ENCODE data around the gene COPS8.

GRCh38 chr2:237129625-237130263 lies 44.1 kb downstream of the COPS8 start:
- TF ChIP-seq CTCF (conservative IDR thresholded peaks at IDR 0.05; ENCODE audit: low read depth in 2 of 2) (no peak), EZH2 (IDR thresholded peaks at IDR 0.05; ENCODE audit: low read depth, unreplicated experiment) (no peak), POLR2AphosphoS5 (IDR thresholded peaks at IDR 0.05; ENCODE audit: low read depth) (no peak), REST (IDR thresholded peaks at IDR 0.05; ENCODE audit: unreplicated experiment) (no peak), JUNB (IDR thresholded peaks at IDR 0.05; ENCODE audit: unreplicated experiment) (no peak), CREB1 (CRISPR knock-in tag; IDR thresholded peaks at IDR 0.05; ENCODE audit: low read depth) (no peak)

All from GM23338 (cell line).